AG09309 (cell line): Measurements from ENCODE around the gene GPR132.

Experiments
- DNase-seq: peaks from one replicate; pipeline ENCODE4 v3.0.0-alpha.2; 2010; ENCODE audit warnings: low read depth
- H3K4me3 ChIP-seq: 2 replicates; pipeline ENCODE4 v1.5.1; 2011; ENCODE audit warnings: mild to moderate bottlenecking, low read depth, low read length, moderate library complexity; ENCODE audit not compliant: control insufficient read depth
- TF ChIP-seq, protein P1 (sequence below): IDR thresholded peaks from 2 replicates; pipeline ENCODE4 v1.5.1; 2011; ENCODE audit warnings: mild to moderate bottlenecking, low read depth, low read length, inconsistent platforms; ENCODE audit not compliant: insufficient read depth, control insufficient read depth; ENCODE audit errors: missing control alignments

The GPR132 gene

GRCh38 chr14:105052110-105052458 is 13.1 kb downstream of the GPR132 start:
- H3K4me3 ChIP-seq, result no peak overlapping the region
- no peak for DNase-seq
- TF ChIP-seq, protein P1, sequence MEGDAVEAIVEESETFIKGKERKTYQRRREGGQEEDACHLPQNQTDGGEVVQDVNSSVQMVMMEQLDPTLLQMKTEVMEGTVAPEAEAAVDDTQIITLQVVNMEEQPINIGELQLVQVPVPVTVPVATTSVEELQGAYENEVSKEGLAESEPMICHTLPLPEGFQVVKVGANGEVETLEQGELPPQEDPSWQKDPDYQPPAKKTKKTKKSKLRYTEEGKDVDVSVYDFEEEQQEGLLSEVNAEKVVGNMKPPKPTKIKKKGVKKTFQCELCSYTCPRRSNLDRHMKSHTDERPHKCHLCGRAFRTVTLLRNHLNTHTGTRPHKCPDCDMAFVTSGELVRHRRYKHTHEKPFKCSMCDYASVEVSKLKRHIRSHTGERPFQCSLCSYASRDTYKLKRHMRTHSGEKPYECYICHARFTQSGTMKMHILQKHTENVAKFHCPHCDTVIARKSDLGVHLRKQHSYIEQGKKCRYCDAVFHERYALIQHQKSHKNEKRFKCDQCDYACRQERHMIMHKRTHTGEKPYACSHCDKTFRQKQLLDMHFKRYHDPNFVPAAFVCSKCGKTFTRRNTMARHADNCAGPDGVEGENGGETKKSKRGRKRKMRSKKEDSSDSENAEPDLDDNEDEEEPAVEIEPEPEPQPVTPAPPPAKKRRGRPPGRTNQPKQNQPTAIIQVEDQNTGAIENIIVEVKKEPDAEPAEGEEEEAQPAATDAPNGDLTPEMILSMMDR, result no peak

DNA sequence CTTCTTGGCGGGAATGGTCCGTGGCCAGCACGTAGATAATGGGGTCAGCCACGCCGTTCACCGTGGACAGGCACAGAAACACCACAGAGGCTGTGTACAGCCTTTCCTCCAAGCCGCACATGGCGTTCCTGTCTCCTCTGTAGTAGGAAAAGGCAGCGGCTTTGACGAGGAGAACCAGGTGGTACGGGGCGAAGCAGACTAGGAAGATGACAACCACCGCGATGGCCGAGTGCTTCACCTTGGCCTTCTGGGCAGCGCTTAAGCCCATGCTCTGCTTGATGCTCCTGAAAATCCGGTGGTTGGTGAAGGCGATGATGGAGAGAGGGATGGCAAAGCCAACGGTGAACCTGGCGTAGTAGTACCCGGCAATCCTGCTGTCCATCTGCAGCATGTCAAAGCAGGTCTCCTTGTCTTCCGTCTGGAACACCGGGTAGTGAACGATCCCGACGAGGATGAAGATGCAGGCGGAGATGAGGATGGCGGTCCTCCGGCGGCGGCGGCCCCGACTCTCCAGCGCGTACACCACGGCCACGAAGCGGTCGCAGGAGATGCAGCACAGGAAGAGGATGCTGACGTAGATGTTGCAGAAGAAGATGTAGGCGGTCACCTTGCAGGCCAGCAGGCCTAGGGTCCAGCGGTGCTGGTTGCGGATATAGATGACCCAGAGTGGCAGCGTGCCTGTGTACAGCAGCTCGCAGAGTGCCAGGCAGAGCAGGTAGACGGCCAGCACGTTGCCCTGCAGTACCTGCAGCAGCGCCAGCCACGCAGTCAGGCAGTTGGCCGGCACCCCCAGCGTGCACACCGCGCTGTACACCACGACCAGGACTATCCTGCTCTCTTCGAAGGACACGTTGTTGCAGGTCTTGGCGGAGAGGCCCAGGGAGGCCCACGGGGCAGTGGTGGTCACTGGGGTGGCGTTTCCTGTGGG is 13.8 kb downstream of the GPR132 start:
- DNase-seq, result no peak
- H3K4me3 ChIP-seq, result no peak overlapping the region
- TF ChIP-seq, protein P1, result no peak

- H3K4me3 ChIP-seq, result no peak overlapping the region
- TF ChIP-seq, protein P1, result no peak
- DNase-seq, result no peak
These were observed 14.7 kb downstream of the GPR132 start for GRCh38 chr14:105050551-105050897.

DNA sequence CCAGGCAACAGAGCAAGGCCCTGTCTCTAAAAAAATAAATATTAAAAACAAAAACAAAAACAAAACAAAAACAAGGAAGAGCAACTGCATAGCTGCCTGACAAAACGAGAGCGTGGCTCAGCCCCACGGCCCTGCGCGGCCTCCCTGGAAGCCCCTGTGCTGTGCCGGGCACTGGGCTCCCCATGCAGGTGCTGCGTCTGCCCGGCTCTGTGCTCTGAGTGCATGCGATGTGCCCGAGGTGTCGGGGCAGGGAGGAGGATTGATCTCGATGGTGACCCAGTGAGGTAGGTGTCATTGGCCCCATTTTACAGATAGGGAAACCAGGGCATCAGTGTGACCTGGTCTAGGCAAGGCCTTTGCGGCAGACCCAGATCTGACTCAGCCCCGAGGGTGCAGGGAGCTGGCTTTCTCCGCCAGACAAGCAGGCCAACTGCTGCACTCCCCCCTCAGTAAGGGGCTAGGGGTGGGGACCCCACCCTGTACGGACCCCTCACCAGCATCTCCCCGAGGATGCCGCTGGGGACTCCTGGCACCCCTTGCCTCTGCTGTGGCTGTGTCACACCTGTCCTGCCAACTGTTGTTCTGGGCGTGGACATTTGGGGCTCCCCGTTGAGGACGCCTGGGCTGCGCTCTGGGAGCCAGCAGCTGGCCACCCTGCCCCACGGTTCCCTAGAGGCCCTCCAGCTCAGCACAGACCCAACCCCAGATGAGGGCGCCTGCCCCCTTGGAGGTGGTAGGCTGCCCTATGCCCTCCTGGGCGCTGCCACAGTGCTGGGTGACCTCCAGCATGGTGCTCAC is 15.3 kb downstream of the GPR132 start:
- TF ChIP-seq, protein P1, result no peak
- H3K4me3 ChIP-seq, result no peak overlapping the region
- no peak for DNase-seq

DNA sequence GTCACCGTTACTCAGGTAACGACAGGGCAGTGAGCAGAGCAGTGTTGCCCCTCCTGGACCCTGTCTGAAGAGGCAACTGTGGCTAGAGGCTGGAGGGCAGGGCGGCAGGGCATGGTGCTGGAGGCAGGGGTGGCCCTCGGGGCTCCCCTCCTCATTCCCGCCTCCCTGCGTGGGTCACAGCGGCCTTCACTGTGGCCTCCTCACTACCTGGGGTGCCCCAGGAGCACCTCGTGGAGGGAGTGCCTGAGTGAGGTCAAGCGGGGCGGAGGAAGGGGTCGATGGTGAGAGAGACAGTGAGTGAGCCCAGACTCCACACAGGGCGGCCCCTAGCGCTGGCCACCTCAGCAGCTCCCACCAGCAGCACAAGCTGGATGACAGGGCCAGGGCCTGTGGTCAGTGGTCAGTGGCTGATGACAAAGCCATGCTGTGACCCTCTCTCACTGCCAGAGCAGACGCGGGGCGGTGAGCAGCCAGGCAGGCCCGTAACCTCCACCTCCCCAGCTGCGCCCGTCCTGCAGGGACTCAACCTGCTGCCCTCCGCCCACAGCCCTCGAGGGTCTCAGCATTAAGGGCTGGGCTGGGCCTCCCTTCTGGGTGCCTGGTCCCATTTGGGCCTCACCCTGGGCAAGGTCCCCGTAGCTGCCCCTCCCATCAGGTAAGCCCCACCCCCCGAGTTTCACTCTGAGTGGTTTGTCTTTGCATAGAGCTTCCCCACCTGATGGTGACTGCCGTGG is 17.8 kb downstream of the GPR132 start:
- DNase-seq, result no peak
- TF ChIP-seq, protein P1, result no peak
- no peak overlapping the region for H3K4me3 ChIP-seq

GRCh38 chr14:105046891-105047282 is 18.3 kb downstream of the GPR132 start:
- TF ChIP-seq, protein P1, result no peak
- no peak for DNase-seq
- no peak overlapping the region for H3K4me3 ChIP-seq
